ENCODE data around the gene C1orf159. TPM values are rescaled to one million over a fixed set of nuclear protein-coding genes. Genes with fewer than 3 reads are reported as not detected.

Gene C1orf159
- total RNA-seq, 4 donors from 2014 or later, result 12.8 to 48.4 (median 19.7) TPM

- Histone ChIP-seq H3K4me3 (no peak overlapping the region), H3K27me3 (peaks cover 58% of the 10 kb centered on the region), H3K27ac (no peak overlapping the region), H3K4me1 (peaks cover 56% of the 10 kb centered on the region), H3K9me3 (no peaks in the 10 kb centered on the region), H3K36me3 (no peaks in the 10 kb centered on the region)
- no peak for DNase-seq (ENCODE audit: low spot score in 2 of 2)
- no peak for TF ChIP-seq POLR2A (IDR thresholded peaks at IDR 0.05)
- no peak for TF ChIP-seq EP300 (IDR thresholded peaks at IDR 0.05)
- no peak for TF ChIP-seq POLR2AphosphoS5 (IDR thresholded peaks at IDR 0.05)
- TF ChIP-seq, protein P1, sequence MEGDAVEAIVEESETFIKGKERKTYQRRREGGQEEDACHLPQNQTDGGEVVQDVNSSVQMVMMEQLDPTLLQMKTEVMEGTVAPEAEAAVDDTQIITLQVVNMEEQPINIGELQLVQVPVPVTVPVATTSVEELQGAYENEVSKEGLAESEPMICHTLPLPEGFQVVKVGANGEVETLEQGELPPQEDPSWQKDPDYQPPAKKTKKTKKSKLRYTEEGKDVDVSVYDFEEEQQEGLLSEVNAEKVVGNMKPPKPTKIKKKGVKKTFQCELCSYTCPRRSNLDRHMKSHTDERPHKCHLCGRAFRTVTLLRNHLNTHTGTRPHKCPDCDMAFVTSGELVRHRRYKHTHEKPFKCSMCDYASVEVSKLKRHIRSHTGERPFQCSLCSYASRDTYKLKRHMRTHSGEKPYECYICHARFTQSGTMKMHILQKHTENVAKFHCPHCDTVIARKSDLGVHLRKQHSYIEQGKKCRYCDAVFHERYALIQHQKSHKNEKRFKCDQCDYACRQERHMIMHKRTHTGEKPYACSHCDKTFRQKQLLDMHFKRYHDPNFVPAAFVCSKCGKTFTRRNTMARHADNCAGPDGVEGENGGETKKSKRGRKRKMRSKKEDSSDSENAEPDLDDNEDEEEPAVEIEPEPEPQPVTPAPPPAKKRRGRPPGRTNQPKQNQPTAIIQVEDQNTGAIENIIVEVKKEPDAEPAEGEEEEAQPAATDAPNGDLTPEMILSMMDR (IDR thresholded peaks at IDR 0.05), result no peak
- WGBS, result 84% methylated on average over 4 of the region's 19 CpGs
Measured at GRCh38 chr1:1035291-1035943, 80.5 kb downstream of the C1orf159 start.

GRCh38 chr1:1034439-1034781 is 81.5 kb downstream of the C1orf159 start:
- H3K4me3 ChIP-seq, result peak overlapping the region; percentile 48
- TF ChIP-seq POLR2A (IDR thresholded peaks at IDR 0.05) (no peak), POLR2AphosphoS5 (IDR thresholded peaks at IDR 0.05) (no peak), EP300 (IDR thresholded peaks at IDR 0.05) (no peak)
- TF ChIP-seq, protein P1 (IDR thresholded peaks at IDR 0.05), result no peak
- H3K9me3 ChIP-seq, result no peaks in the 10 kb centered on the region
- WGBS, result no CpG with 5 or more reads among the region's 30 CpGs
- no peak for DNase-seq (ENCODE audit: low spot score in 2 of 2)
- H3K4me1 ChIP-seq, result peaks cover 46% of the 10 kb centered on the region
- no peak overlapping the region for H3K27ac ChIP-seq
- H3K36me3 ChIP-seq, result no peaks in the 10 kb centered on the region
- H3K27me3 ChIP-seq, result peaks cover 47% of the 10 kb centered on the region

GRCh38 chr1:1033731-1034438 is 82.0 kb downstream of the C1orf159 start:
- H3K27ac ChIP-seq, result no peak overlapping the region
- peak overlapping the region; percentile 48 for H3K4me3 ChIP-seq
- TF ChIP-seq, protein P1 (IDR thresholded peaks at IDR 0.05), result no peak
- TF ChIP-seq EP300 (IDR thresholded peaks at IDR 0.05) (no peak), POLR2A (IDR thresholded peaks at IDR 0.05) (no peak), POLR2AphosphoS5 (IDR thresholded peaks at IDR 0.05) (no peak)
- 47% methylated on average over 59 of the region's 71 CpGs for WGBS
- peaks cover 41% of the 10 kb centered on the region for H3K4me1 ChIP-seq
- peaks cover 47% of the 10 kb centered on the region for H3K27me3 ChIP-seq
- H3K9me3 ChIP-seq, result no peaks in the 10 kb centered on the region
- H3K36me3 ChIP-seq, result no peaks in the 10 kb centered on the region
- DNase-seq (ENCODE audit: low spot score in 2 of 2), result no peak

GRCh38 chr1:1033009-1033587 is 82.8 kb downstream of the C1orf159 start:
- peak overlapping the region; percentile 48 for H3K4me3 ChIP-seq
- H3K27me3 ChIP-seq, result peaks cover 46% of the 10 kb centered on the region
- TF ChIP-seq, protein P1 (IDR thresholded peaks at IDR 0.05), result peak; percentile 38 to 74
- TF ChIP-seq POLR2AphosphoS5 (IDR thresholded peaks at IDR 0.05), result no peak
- peak in 1 of 2 donors; percentile 88 for DNase-seq (ENCODE audit: low spot score in 2 of 2)
- 5% methylated on average over 31 of the region's 73 CpGs for WGBS
- no peaks in the 10 kb centered on the region for H3K9me3 ChIP-seq
- H3K27ac ChIP-seq, result no peak overlapping the region
- no peaks in the 10 kb centered on the region for H3K36me3 ChIP-seq
- H3K4me1 ChIP-seq, result peaks cover 39% of the 10 kb centered on the region

DNA sequence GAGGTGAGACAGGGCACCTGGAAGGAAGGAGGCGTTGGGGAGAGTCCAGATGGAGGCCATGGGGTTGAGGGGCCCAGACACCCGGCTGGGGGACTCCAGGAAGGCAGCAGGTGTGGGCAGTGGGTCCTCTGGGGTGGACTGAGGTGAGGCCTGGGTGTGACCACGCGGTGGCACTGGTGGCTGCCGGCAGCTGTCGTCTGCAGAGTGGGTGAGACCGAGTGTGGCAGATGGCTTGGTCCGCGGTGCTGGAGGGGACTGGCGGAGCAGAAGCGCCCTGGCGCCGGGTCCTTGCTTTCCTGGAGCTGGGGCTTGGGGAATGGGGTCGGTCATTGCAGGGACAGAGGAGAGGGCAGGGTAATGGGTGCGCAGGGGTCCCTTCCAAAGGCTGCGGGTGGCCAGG is 83.5 kb downstream of the C1orf159 start:
- TF ChIP-seq EP300 (IDR thresholded peaks at IDR 0.05), result no peak
- TF ChIP-seq POLR2AphosphoS5 (IDR thresholded peaks at IDR 0.05), result no peak
- TF ChIP-seq, protein P1 (IDR thresholded peaks at IDR 0.05), result no peak
- TF ChIP-seq POLR2A (IDR thresholded peaks at IDR 0.05), result no peak
- no peak for DNase-seq (ENCODE audit: low spot score in 2 of 2)
- Histone ChIP-seq H3K27ac (no peak overlapping the region), H3K9me3 (no peaks in the 10 kb centered on the region), H3K4me3 (peak overlapping the region; percentile 48), H3K4me1 (peaks cover 38% of the 10 kb centered on the region), H3K36me3 (no peaks in the 10 kb centered on the region), H3K27me3 (peaks cover 42% of the 10 kb centered on the region)
- 42% methylated on average over 16 of the region's 16 CpGs for WGBS
